Astrocyte of the cerebellum (primary cell): ENCODE results near the gene BANP.

ENCODE experiments used
- DNase-seq: peaks from one replicate; pipeline ENCODE4 v3.0.0-alpha.2; 2011; ENCODE audit warnings: low read depth
- H3K4me3 ChIP-seq: 2 replicates; pipeline ENCODE4 v1.5.1; 2011; ENCODE audit warnings: mild to moderate bottlenecking, low read depth, low read length, moderate library complexity
- CTCF ChIP-seq: IDR thresholded peaks from 2 replicates; pipeline ENCODE4 v1.5.1; 2012; ENCODE audit warnings: low read length, low read depth, moderate library complexity, mild to moderate bottlenecking; ENCODE audit errors: missing control alignments
- in situ Hi-C: cut with HindIII; loops from 2 replicates; pipeline ENCODE4 v1.10.0; 2017; ENCODE audit warnings: low sequenced_read_pairs

Gene BANP

GRCh38 chr16:87917503-87917902, 33.7 kb upstream of the BANP start:
- no peak for DNase-seq
- H3K4me3 ChIP-seq, result no peak overlapping the region
- in situ Hi-C loops, result no loop called here
- no peak for TF ChIP-seq CTCF

GRCh38 chr16:87918338-87918737, 32.9 kb upstream of the BANP start:
- no peak for TF ChIP-seq CTCF
- no peak for DNase-seq
- in situ Hi-C loops, result no loop called here
- H3K4me3 ChIP-seq, result no peak overlapping the region

GRCh38 chr16:87918866-87919680, 32.2 kb upstream of the BANP start:
- TF ChIP-seq CTCF, result no peak
- H3K4me3 ChIP-seq, result no peak overlapping the region
- no peak for DNase-seq
- in situ Hi-C loops, result no loop called here

GRCh38 chr16:87919681-87919994, 31.6 kb upstream of the BANP start:
- in situ Hi-C loops, result no loop called here
- H3K4me3 ChIP-seq, result no peak overlapping the region
- no peak for DNase-seq
- TF ChIP-seq CTCF, result no peak

GRCh38 chr16:87921236-87921773, 29.9 kb upstream of the BANP start:
- TF ChIP-seq CTCF, result no peak
- DNase-seq, result no peak
- in situ Hi-C loops, result no loop called here
- H3K4me3 ChIP-seq, result no peak overlapping the region

- no peak overlapping the region for H3K4me3 ChIP-seq
- no peak for DNase-seq
- in situ Hi-C loops, result no loop called here
- no peak for TF ChIP-seq CTCF
These were observed 28.9 kb upstream of the BANP start for GRCh38 chr16:87922250-87922871.
